ENCODE measurements around the gene TMEM51. TPM values are rescaled to one million over a fixed set of nuclear protein-coding genes. Genes with fewer than 3 reads are reported as not detected.

The TMEM51 gene
- polyA plus RNA-seq, 1 experiment = 28.6 TPM

DNA sequence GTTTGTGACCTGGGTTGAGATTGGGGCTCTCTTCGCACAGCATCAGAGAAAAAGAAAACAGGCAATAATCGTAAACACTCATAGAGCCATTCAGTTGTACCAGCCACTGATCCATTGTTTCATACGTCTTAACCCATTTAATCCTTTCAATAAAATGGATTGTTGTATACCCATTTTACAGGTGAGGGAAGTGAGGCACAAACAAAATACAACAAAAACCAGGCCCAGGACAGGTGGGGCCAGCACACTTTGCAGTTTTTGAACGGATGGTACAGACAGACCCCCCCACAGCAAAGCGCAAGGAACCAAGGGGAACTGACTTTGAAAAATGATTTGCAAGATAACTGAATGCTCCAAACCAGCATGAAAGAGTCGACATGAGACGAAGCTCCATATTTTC, 89.2 kb downstream of the TMEM51 start:
- Histone ChIP-seq H3K9me3 (ENCODE audit: control insufficient read depth, insufficient read depth, low read length) (no peaks in the 10 kb centered on the region; the same call in 1 of the 2 replicates), H3K4me3 (ENCODE audit: low read depth, low read length) (no peak overlapping the region), H3K27me3 (ENCODE audit: control insufficient read depth, insufficient read depth, low read length) (peaks cover 4% of the 10 kb centered on the region), H3K27ac (ENCODE audit: low read depth, low read length) (no peak overlapping the region)
- TF ChIP-seq, protein P1, sequence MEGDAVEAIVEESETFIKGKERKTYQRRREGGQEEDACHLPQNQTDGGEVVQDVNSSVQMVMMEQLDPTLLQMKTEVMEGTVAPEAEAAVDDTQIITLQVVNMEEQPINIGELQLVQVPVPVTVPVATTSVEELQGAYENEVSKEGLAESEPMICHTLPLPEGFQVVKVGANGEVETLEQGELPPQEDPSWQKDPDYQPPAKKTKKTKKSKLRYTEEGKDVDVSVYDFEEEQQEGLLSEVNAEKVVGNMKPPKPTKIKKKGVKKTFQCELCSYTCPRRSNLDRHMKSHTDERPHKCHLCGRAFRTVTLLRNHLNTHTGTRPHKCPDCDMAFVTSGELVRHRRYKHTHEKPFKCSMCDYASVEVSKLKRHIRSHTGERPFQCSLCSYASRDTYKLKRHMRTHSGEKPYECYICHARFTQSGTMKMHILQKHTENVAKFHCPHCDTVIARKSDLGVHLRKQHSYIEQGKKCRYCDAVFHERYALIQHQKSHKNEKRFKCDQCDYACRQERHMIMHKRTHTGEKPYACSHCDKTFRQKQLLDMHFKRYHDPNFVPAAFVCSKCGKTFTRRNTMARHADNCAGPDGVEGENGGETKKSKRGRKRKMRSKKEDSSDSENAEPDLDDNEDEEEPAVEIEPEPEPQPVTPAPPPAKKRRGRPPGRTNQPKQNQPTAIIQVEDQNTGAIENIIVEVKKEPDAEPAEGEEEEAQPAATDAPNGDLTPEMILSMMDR (IDR thresholded peaks at IDR 0.05; ENCODE audit: low read depth, low read length) = no peak
- POLR2A ChIA-PET = no interaction called here
- DNase-seq (ENCODE audit: low read depth, low spot score) = no peak
- CTCF ChIA-PET = no interaction called here

DNA sequence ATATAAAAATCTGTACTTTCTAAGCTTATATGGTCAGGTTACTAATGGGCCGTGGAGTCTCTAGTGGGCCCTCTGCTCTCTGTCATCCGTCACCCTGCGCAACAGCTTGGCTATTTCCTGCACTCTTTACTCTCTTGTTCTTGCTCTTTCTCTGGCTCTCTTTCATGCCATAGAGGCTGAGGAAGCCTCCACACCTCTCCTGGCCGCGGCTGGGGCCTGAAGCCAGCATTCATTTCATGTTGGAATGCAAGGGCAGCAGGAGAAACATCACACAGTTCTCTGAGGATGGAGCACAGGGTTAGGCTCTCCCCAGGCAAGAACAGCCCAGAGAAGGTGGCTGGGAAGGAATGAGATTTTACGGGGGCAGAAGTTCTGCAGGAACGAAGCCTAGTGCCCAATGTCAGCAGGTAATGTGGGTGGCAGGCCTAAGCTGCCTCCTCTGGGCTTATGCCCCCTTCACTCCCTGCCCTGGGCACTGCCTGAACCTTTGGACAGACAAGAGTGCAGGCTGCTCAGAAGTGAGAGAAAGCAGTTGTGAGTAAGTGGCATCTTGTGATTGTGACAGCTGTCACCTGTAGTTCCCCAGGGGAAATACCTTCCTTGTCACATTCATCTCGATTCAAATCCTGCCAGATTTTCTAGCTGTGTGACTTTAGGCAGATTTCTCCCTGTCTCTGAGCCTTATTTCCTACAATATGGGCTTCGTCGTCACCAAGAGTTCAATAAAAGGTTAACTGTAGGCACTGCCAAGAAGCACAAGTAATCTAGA, 89.9 kb downstream of the TMEM51 start:
- H3K4me3 ChIP-seq (ENCODE audit: low read depth, low read length) = no peak overlapping the region
- ChIA-PET POLR2A (no interaction called here), CTCF (no interaction called here)
- H3K27ac ChIP-seq (ENCODE audit: low read depth, low read length) = no peak overlapping the region
- TF ChIP-seq, protein P1 (IDR thresholded peaks at IDR 0.05; ENCODE audit: low read depth, low read length) = no peak
- H3K27me3 ChIP-seq (ENCODE audit: control insufficient read depth, insufficient read depth, low read length) = peaks cover 4% of the 10 kb centered on the region
- no peak for DNase-seq (ENCODE audit: low read depth, low spot score)
- no peaks in the 10 kb centered on the region; the same call in 1 of the 2 replicates for H3K9me3 ChIP-seq (ENCODE audit: control insufficient read depth, insufficient read depth, low read length)

DNA sequence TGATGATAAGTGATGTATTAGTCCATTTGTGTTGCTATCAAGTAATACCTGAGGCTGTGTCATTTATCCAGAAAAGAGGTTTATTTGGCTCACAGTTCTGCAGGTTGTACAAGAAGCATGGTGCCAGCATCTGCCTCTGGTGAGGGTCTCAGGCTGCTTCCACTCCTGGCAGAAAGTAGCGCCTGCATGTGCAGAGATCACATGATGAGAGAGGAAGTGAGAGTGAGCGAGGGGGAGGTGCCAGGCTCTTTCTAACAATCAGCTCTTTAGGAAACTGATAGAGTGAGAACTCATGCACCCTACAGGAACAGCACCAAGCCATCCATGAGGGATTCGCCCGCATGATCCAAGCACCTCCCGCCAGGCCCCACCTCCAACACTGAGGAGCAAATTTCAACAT, 91.3 kb downstream of the TMEM51 start:
- TF ChIP-seq, protein P1 (IDR thresholded peaks at IDR 0.05; ENCODE audit: low read depth, low read length) = no peak
- H3K4me3 ChIP-seq (ENCODE audit: low read depth, low read length) = no peak overlapping the region
- H3K27me3 ChIP-seq (ENCODE audit: control insufficient read depth, insufficient read depth, low read length) = peaks cover 14% of the 10 kb centered on the region
- ChIA-PET CTCF (no interaction called here), POLR2A (no interaction called here)
- H3K9me3 ChIP-seq (ENCODE audit: control insufficient read depth, insufficient read depth, low read length) = no peaks in the 10 kb centered on the region; the same call in 1 of the 2 replicates
- DNase-seq (ENCODE audit: low read depth, low spot score) = no peak
- no peak overlapping the region for H3K27ac ChIP-seq (ENCODE audit: low read depth, low read length)

DNA sequence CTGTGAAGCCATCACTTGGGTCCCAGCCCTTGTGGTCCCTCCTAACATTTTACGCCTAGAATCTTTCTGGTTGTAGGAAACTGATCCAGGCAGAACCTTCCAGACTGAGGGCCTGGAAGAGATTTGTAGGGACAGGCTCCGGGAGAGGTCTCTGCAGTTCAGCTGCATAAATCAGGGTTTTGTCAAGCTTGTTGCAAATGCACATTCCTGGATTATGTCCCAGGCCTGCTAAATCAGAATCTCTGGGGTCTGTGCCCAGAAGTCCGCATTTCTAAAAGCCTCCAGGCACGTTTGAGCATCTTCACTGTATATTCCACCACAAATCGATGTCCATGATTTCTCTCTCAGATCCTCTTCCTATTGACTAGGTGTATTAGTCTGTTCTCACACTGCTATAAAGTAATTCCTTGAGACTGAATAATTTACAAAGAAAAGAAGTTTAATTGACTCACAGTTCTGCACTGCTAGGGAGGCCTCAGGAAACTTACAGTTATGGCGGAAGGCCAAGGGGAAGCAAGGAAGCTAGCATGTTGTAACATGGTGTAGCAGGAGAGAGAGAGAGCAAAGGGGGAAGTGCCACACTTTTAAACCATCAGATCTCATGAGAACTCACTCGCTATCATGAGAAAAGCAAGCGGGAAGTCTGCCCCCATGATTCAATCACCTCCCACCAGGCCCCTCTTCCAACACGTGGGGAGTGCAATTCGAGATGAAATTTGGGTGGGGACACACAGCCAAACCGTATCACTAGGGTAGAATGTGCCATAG, 92.2 kb downstream of the TMEM51 start:
- ChIA-PET CTCF (no interaction called here), POLR2A (interaction anchor here (0.5 kb wide), 1 partner anchor 85 kb away, joined by 5 read pairs; no protein-coding TSS in a partner anchor)
- no peaks in the 10 kb centered on the region; the same call in 1 of the 2 replicates for H3K9me3 ChIP-seq (ENCODE audit: control insufficient read depth, insufficient read depth, low read length)
- TF ChIP-seq, protein P1 (IDR thresholded peaks at IDR 0.05; ENCODE audit: low read depth, low read length) = no peak
- DNase-seq (ENCODE audit: low read depth, low spot score) = no peak
- H3K27ac ChIP-seq (ENCODE audit: low read depth, low read length) = peak overlapping the region; percentile 31
- no peak overlapping the region for H3K4me3 ChIP-seq (ENCODE audit: low read depth, low read length)
- peaks cover 22% of the 10 kb centered on the region for H3K27me3 ChIP-seq (ENCODE audit: control insufficient read depth, insufficient read depth, low read length)

All from AG04450 (cell line).